HepG2 (cell line): ENCODE data around the gene MEGF6. TPM values are rescaled to one million over a fixed set of nuclear protein-coding genes. Genes with fewer than 3 reads are reported as not detected.

Source experiments
- ARNT2 ChIP-seq: sonication (generic); formaldehyde crosslinking; IDR thresholded peaks from 2 replicates; pipeline ENCODE4 v1.8.0; 2022; ENCODE audit warnings: mild to moderate bottlenecking, low read depth, missing genetic modification reagents, moderate library complexity
- CBX5 ChIP-seq: sonication (generic); formaldehyde crosslinking; IDR thresholded peaks from 2 replicates; pipeline ENCODE4 v1.4.0; 2020; ENCODE audit warnings: missing genetic modification reagents, borderline replicate concordance
- CREB1 ChIP-seq, 2 experiments: fragments of 450-650 bp in 1 of 2; IDR thresholded peaks; 2 replicates each; pipeline ENCODE4 v1.6.1; 2016 to 2017; ENCODE audit warnings: control low read depth in 1 of 2, mild to moderate bottlenecking in 1 of 2, missing compliant biosample characterization in 1 of 2, missing genetic modification characterization in 1 of 2
- EP300 ChIP-seq, 3 experiments: sonication (generic) in 1 of 3; formaldehyde crosslinking in 1 of 3; IDR thresholded peaks; 2 replicates each; pipeline versions ENCODE4 v1.5.1 to v1.6.1; 2011 to 2020; ENCODE audit warnings: low read depth in 2 of 3, low read length in 2 of 3, borderline replicate concordance in 1 of 3, improper control_type of control experiment in 1 of 3, mild to moderate bottlenecking in 1 of 3, missing genetic modification reagents in 1 of 3, moderate library complexity in 1 of 3
- EZH2 ChIP-seq: conservative IDR thresholded peaks from 2 replicates; pipeline ENCODE4 v1.6.1; 2012; ENCODE audit warnings: mild to moderate bottlenecking, low read depth, low read length, moderate library complexity
- FOXM1 ChIP-seq: sonication (generic); formaldehyde crosslinking; IDR thresholded peaks from 2 replicates; pipeline ENCODE4 v1.5.0; 2020; ENCODE audit warnings: missing genetic modification reagents
- GFI1 ChIP-seq: sonication (generic); formaldehyde crosslinking; IDR thresholded peaks from 2 replicates; pipeline ENCODE4 v1.5.0; 2020; ENCODE audit warnings: missing genetic modification reagents, mild to moderate bottlenecking, borderline replicate concordance
- ISX ChIP-seq: sonication (generic); formaldehyde crosslinking; conservative IDR thresholded peaks from 2 replicates; pipeline ENCODE4 v1.5.0; 2020; ENCODE audit warnings: missing genetic modification reagents
- NFE2 ChIP-seq: sonication (generic); formaldehyde crosslinking; IDR thresholded peaks from 2 replicates; pipeline ENCODE4 v1.4.0; 2020; ENCODE audit warnings: missing genetic modification reagents
- PRDM15 ChIP-seq: sonication (generic); formaldehyde crosslinking; IDR thresholded peaks from 2 replicates; pipeline ENCODE4 v1.4.0; 2020; ENCODE audit warnings: missing genetic modification reagents
- RFXANK ChIP-seq: IDR thresholded peaks from 2 replicates; pipeline ENCODE4 v1.6.1; 2016
- TBP ChIP-seq: sonication (generic); formaldehyde crosslinking; IDR thresholded peaks from 2 replicates; pipeline ENCODE4 v1.5.0; 2020; ENCODE audit warnings: missing genetic modification reagents
- ZBTB21 ChIP-seq: sonication (generic); formaldehyde crosslinking; IDR thresholded peaks from 2 replicates; pipeline ENCODE4 v1.4.0; 2020; ENCODE audit warnings: missing genetic modification reagents
- ZNF121 ChIP-seq: sonication (generic); formaldehyde crosslinking; IDR thresholded peaks from 2 replicates; pipeline ENCODE4 v1.5.0; 2020; ENCODE audit warnings: mild to moderate bottlenecking, missing genetic modification reagents
- ZNF207 ChIP-seq: fragments of 450-650 bp; IDR thresholded peaks from 2 replicates; pipeline ENCODE4 v1.6.1; 2016; ENCODE audit warnings: antibody characterized with exemption, borderline replicate concordance
- ZNF317 ChIP-seq: sonication (generic); formaldehyde crosslinking; IDR thresholded peaks from 2 replicates; pipeline ENCODE4 v1.5.0; 2020; ENCODE audit warnings: mild to moderate bottlenecking, missing genetic modification reagents
- ZNF34 ChIP-seq: sonication (generic); formaldehyde crosslinking; IDR thresholded peaks from 2 replicates; pipeline ENCODE4 v1.4.0; 2020; ENCODE audit warnings: mild to moderate bottlenecking, missing genetic modification reagents, borderline replicate concordance
- ZNF446 ChIP-seq: sonication (generic); formaldehyde crosslinking; IDR thresholded peaks from 2 replicates; pipeline ENCODE4 v1.5.0; 2020; ENCODE audit warnings: mild to moderate bottlenecking, missing genetic modification reagents
- ZNF496 ChIP-seq: sonication (generic); formaldehyde crosslinking; IDR thresholded peaks from 2 replicates; pipeline ENCODE4 v1.8.1; 2023; ENCODE audit warnings: mild to moderate bottlenecking, moderate library complexity, missing genetic modification reagents; ENCODE audit not compliant: insufficient replicate concordance
- ZNF878 ChIP-seq: sonication (generic); formaldehyde crosslinking; IDR thresholded peaks from 2 replicates; pipeline ENCODE4 v1.8.1; 2023; ENCODE audit warnings: mild to moderate bottlenecking, missing genetic modification reagents, moderate library complexity
- polyA plus RNA-seq, 8 experiments: library from polyadenylated mRNA; depleted of rRNA in 3 of 8; stranded (reverse) in 7 of 8; unstranded in 1 of 8; fragments of >200 nt; fragmentation: Illumina TruSeq in 4 of 8; extraction: Trizol in 4 of 8; gene quantifications; 2 replicates each; pipeline versions ENCODE4 v1.2.1 to v1.2.3, GENCODE V29; 2011 to 2016; ENCODE audit warnings: low read depth in 4 of 8, missing spikeins in 1 of 8, mixed read lengths in 1 of 8; ENCODE audit not compliant: insufficient read depth in 1 of 8
- total RNA-seq, 5 experiments: library from RNA; depleted of rRNA; stranded (reverse); fragments of >200 nt; fragmentation: Illumina TruSeq; extraction: Trizol; gene quantifications; 2 replicates each; pipeline ENCODE4 v1.2.3, GENCODE V29; 2016; ENCODE audit warnings: low read depth in 1 of 5
- TF ChIP-seq, protein P1 (sequence below): sonication (generic); formaldehyde crosslinking; IDR thresholded peaks from 2 replicates; pipeline ENCODE4 v1.4.0; 2020; ENCODE audit warnings: mild to moderate bottlenecking, missing genetic modification reagents
- TF ChIP-seq, protein P2 (sequence below): sonication (generic); formaldehyde crosslinking; IDR thresholded peaks from 2 replicates; pipeline ENCODE4 v1.5.0; 2020; ENCODE audit warnings: mild to moderate bottlenecking, missing genetic modification reagents, moderate library complexity

The MEGF6 gene
- total and polyA plus RNA-seq, 2 of the 13 experiments (the other 11 are each of a cell fraction or from before 2014, with no cell fraction given) = 1.9 TPM

DNA sequence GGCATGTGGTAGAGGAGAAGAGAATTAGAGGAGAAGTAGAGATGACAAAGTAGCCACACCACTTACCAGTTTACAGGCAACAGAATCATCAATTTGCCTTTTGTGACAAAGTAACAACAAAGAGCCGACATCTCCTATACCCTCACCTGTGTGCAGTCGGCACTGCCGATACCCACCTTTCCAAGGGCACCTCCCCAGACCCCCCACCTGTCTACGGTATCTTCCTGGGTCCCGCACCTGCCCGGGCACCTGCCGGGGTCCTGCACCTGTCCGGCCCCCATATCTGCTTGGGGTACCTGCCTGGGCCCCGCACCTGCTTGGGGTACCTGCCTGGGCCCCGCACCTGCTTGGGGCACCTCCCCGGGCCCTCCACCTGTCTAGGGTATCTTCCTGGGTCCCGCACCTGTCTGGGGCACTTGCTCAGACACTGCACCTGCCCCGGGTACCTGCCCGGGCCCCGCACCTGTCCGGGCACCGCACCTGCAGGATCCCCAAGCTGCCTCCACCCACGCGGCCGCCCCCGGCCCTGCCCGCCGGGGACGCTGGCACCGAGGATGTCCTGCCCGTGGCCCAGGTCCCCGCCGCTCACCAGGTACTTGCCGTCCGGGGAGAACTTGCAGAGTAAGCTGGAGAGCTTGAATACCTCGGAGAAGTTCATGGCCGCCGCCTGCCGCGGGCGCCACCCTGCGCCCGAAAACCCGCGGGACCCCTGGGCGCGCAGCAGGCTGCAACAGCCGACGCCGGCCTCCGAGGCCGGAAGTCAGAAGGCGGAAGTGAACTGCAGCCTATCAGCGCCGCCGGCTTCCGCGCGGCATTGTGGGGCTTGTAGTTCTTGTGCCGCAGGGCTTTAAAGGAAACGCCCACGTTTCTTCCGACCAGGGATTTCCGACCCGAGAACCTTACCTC lies 38.3 kb upstream of the MEGF6 start, which contains the start of gene WRAP73 (continued):
- TF ChIP-seq ZNF496 (no peak), ZNF317 (0 out of 2 replicates have a peak, but pooled peaks have one; percentile 23), ZNF34 (no peak), TBP (CRISPR knock-in tag) (no peak), ZNF207 (no peak), ZNF446 (CRISPR knock-in tag) (no peak), ARNT2 (CRISPR knock-in tag) (no peak), PRDM15 (CRISPR knock-in tag) (no peak), CBX5 (no peak), ZNF878 (CRISPR knock-in tag) (no peak), FOXM1 (CRISPR knock-in tag) (no peak), EP300 (IDR thresholded peaks at IDR 0.05; ENCODE audit: low read depth in 2 of 2, low read length in 2 of 2) (no peak), EP300 (CRISPR knock-in tag; IDR thresholded peaks at IDR 0.05; ENCODE audit: borderline replicate concordance) (no peak), ISX (CRISPR knock-in tag) (no peak), ZBTB21 (CRISPR knock-in tag) (no peak), RFXANK (CRISPR knock-in tag) (no peak), CREB1 (IDR thresholded peaks at IDR 0.05) (peak; percentile 54), CREB1 (CRISPR knock-in tag; IDR thresholded peaks at IDR 0.05) (peak; percentile 71; the same call in 1 of the 2 replicates), NFE2 (CRISPR knock-in tag) (no peak), EZH2 (no peak), GFI1 (CRISPR knock-in tag) (no peak), ZNF121 (CRISPR knock-in tag) (no peak)
- TF ChIP-seq, protein P1, sequence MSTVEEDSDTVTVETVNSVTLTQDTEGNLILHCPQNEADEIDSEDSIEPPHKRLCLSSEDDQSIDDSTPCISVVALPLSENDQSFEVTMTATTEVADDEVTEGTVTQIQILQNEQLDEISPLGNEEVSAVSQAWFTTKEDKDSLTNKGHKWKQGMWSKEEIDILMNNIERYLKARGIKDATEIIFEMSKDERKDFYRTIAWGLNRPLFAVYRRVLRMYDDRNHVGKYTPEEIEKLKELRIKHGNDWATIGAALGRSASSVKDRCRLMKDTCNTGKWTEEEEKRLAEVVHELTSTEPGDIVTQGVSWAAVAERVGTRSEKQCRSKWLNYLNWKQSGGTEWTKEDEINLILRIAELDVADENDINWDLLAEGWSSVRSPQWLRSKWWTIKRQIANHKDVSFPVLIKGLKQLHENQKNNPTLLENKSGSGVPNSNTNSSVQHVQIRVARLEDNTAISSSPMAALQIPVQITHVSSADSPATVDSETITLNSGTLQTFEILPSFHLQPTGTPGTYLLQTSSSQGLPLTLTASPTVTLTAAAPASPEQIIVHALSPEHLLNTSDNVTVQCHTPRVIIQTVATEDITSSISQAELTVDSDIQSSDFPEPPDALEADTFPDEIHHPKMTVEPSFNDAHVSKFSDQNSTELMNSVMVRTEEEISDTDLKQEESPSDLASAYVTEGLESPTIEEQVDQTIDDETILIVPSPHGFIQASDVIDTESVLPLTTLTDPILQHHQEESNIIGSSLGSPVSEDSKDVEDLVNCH (CRISPR knock-in tag) = no peak
- TF ChIP-seq, protein P2, sequence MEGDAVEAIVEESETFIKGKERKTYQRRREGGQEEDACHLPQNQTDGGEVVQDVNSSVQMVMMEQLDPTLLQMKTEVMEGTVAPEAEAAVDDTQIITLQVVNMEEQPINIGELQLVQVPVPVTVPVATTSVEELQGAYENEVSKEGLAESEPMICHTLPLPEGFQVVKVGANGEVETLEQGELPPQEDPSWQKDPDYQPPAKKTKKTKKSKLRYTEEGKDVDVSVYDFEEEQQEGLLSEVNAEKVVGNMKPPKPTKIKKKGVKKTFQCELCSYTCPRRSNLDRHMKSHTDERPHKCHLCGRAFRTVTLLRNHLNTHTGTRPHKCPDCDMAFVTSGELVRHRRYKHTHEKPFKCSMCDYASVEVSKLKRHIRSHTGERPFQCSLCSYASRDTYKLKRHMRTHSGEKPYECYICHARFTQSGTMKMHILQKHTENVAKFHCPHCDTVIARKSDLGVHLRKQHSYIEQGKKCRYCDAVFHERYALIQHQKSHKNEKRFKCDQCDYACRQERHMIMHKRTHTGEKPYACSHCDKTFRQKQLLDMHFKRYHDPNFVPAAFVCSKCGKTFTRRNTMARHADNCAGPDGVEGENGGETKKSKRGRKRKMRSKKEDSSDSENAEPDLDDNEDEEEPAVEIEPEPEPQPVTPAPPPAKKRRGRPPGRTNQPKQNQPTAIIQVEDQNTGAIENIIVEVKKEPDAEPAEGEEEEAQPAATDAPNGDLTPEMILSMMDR (CRISPR knock-in tag) = peak; percentile 62
